ENCODE measurements around the gene DMTF1.

The DMTF1 gene

DNA sequence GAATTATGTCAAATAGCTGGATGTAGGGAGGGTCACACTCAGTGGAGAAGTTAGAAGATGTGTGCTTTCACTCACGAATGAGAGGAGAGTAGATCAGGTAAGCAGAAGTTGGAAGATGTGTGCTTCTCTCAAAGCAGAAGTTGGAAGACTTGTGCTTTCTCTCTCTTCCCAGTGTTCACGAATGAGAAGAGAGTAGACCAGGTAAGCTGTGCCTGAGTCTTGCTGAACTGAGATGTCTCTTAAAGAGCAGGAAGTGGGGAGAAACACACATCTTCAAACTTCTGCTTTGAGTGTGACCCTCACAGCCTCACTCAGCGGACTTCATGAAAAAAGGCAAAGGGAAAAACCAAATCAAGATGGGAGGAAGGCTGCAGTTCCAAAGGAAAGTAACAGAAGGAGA is 74.2 kb downstream of the DMTF1 start:
- H3K4me2 ChIP-seq (ENCODE audit: low read depth, low read length, poor library complexity, severe bottlenecking) = no peak overlapping the region
- H3K4me1 ChIP-seq (ENCODE audit: insufficient read depth, low read length, poor library complexity, severe bottlenecking) = no peaks in the 10 kb centered on the region
- H2AFZ ChIP-seq (ENCODE audit: low read length) = no peak overlapping the region
- no peaks in the 10 kb centered on the region for H3K9me3 ChIP-seq (ENCODE audit: insufficient read depth, low read depth, low read length)
- H3K4me3 ChIP-seq (ENCODE audit: low read length, poor library complexity, severe bottlenecking) = no peak overlapping the region
- no peaks in the 10 kb centered on the region for H3K36me3 ChIP-seq (ENCODE audit: insufficient read depth, low read length)
- H4K20me1 ChIP-seq (ENCODE audit: insufficient read depth, low read length, poor library complexity, severe bottlenecking) = no peaks in the 10 kb centered on the region
- no peaks in the 10 kb centered on the region for H3K9me2 ChIP-seq (replicated peaks; ENCODE audit: low read depth, low read length)
- TF ChIP-seq EZH2phosphoT487 (IDR thresholded peaks at IDR 0.05; ENCODE audit: borderline replicate concordance) = no peak
- TF ChIP-seq, protein P1, sequence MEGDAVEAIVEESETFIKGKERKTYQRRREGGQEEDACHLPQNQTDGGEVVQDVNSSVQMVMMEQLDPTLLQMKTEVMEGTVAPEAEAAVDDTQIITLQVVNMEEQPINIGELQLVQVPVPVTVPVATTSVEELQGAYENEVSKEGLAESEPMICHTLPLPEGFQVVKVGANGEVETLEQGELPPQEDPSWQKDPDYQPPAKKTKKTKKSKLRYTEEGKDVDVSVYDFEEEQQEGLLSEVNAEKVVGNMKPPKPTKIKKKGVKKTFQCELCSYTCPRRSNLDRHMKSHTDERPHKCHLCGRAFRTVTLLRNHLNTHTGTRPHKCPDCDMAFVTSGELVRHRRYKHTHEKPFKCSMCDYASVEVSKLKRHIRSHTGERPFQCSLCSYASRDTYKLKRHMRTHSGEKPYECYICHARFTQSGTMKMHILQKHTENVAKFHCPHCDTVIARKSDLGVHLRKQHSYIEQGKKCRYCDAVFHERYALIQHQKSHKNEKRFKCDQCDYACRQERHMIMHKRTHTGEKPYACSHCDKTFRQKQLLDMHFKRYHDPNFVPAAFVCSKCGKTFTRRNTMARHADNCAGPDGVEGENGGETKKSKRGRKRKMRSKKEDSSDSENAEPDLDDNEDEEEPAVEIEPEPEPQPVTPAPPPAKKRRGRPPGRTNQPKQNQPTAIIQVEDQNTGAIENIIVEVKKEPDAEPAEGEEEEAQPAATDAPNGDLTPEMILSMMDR (conservative IDR thresholded peaks at IDR 0.05; ENCODE audit: low read length) = no peak
- H3K27me3 ChIP-seq (ENCODE audit: insufficient read depth, low read length, poor library complexity, severe bottlenecking) = peaks cover 10% of the 10 kb centered on the region
- no peaks in the 10 kb centered on the region for H3K79me2 ChIP-seq (ENCODE audit: insufficient read depth, low read length)
- no peak overlapping the region for H3K9ac ChIP-seq (ENCODE audit: low read depth, low read length, poor library complexity, severe bottlenecking)
- H3F3A ChIP-seq (ENCODE audit: low read depth) = no peaks in the 10 kb centered on the region

GRCh38 chr7:87231258-87231657 is 79.0 kb downstream of the DMTF1 start:
- Histone ChIP-seq H2AFZ (ENCODE audit: low read length) (no peak overlapping the region), H3K9me2 (replicated peaks; ENCODE audit: low read depth, low read length) (no peaks in the 10 kb centered on the region), H3K4me2 (ENCODE audit: low read depth, low read length, poor library complexity, severe bottlenecking) (no peak overlapping the region), H3K9ac (ENCODE audit: low read depth, low read length, poor library complexity, severe bottlenecking) (no peak overlapping the region), H3K27me3 (ENCODE audit: insufficient read depth, low read length, poor library complexity, severe bottlenecking) (no peaks in the 10 kb centered on the region), H3K9me3 (ENCODE audit: insufficient read depth, low read depth, low read length) (no peaks in the 10 kb centered on the region), H3K4me1 (ENCODE audit: insufficient read depth, low read length, poor library complexity, severe bottlenecking) (no peaks in the 10 kb centered on the region), H3F3A (ENCODE audit: low read depth) (no peaks in the 10 kb centered on the region), H4K20me1 (ENCODE audit: insufficient read depth, low read length, poor library complexity, severe bottlenecking) (no peaks in the 10 kb centered on the region), H3K4me3 (ENCODE audit: low read length, poor library complexity, severe bottlenecking) (no peak overlapping the region), H3K79me2 (ENCODE audit: insufficient read depth, low read length) (no peaks in the 10 kb centered on the region), H3K36me3 (ENCODE audit: insufficient read depth, low read length) (no peaks in the 10 kb centered on the region)
- no peak for TF ChIP-seq EZH2phosphoT487 (IDR thresholded peaks at IDR 0.05; ENCODE audit: borderline replicate concordance)
- TF ChIP-seq, protein P1 (conservative IDR thresholded peaks at IDR 0.05; ENCODE audit: low read length) = no peak

DNA sequence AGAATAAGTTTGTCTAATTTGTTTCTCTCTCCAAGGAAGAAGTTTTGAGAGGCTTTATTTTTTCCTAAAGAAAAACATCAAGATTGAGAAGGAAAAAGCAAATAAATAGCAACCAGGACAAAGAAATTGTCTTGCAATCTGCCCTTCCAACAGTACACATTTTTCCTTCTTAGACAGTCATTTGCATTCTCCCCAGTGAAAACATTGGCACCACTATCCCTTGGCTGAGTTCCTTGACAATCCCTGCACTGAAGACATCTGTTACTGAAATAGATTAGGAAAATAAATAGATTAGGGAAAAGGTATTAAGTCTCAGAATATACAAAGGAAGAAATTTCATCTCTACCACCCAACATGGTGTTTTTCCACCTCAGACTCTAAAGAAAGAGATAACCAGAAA is 79.5 kb downstream of the DMTF1 start:
- TF ChIP-seq, protein P1 (conservative IDR thresholded peaks at IDR 0.05; ENCODE audit: low read length) = no peak
- no peak for TF ChIP-seq EZH2phosphoT487 (IDR thresholded peaks at IDR 0.05; ENCODE audit: borderline replicate concordance)
- no peak overlapping the region for H3K4me2 ChIP-seq (ENCODE audit: low read depth, low read length, poor library complexity, severe bottlenecking)
- H3K9me2 ChIP-seq (replicated peaks; ENCODE audit: low read depth, low read length) = no peaks in the 10 kb centered on the region
- no peaks in the 10 kb centered on the region for H3K27me3 ChIP-seq (ENCODE audit: insufficient read depth, low read length, poor library complexity, severe bottlenecking)
- H3K4me1 ChIP-seq (ENCODE audit: insufficient read depth, low read length, poor library complexity, severe bottlenecking) = no peaks in the 10 kb centered on the region
- H3K36me3 ChIP-seq (ENCODE audit: insufficient read depth, low read length) = no peaks in the 10 kb centered on the region
- no peaks in the 10 kb centered on the region for H4K20me1 ChIP-seq (ENCODE audit: insufficient read depth, low read length, poor library complexity, severe bottlenecking)
- no peak overlapping the region for H3K9ac ChIP-seq (ENCODE audit: low read depth, low read length, poor library complexity, severe bottlenecking)
- H3K4me3 ChIP-seq (ENCODE audit: low read length, poor library complexity, severe bottlenecking) = no peak overlapping the region
- H3F3A ChIP-seq (ENCODE audit: low read depth) = no peaks in the 10 kb centered on the region
- H2AFZ ChIP-seq (ENCODE audit: low read length) = no peak overlapping the region
- H3K9me3 ChIP-seq (ENCODE audit: insufficient read depth, low read depth, low read length) = no peaks in the 10 kb centered on the region
- no peaks in the 10 kb centered on the region for H3K79me2 ChIP-seq (ENCODE audit: insufficient read depth, low read length)

All from Loucy (cell line).